ENCODE data around the gene NAV3.

Gene NAV3

DNA sequence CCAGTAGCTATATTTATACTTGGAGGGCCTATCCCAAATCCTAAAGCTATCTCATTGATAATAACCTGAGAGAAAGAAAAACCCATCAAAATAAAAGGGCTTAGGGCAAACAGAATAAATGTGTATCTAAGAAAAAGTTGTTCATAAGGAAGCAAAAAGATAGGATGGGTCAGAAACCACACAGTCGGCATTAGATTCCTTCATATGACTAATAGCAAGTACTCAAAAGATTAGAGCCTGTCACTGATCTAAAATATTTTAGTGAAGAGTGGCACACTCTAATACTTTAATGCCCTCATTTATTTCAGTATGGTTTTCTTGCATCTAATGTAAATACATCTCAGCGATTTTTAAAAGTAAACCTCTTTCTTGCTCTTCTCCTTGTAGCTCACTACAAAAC lies 17.1 kb upstream of the NAV3 start:
- Histone ChIP-seq H3K9ac (ENCODE audit: low read length in 5 of 5) (no peak overlapping the region), H3K9me3 (ENCODE audit: control insufficient read depth in 5 of 5, low read length in 5 of 5) (no peaks in the 10 kb centered on the region), H3K27ac (ENCODE audit: low read depth, low read length) (no peak overlapping the region)

DNA sequence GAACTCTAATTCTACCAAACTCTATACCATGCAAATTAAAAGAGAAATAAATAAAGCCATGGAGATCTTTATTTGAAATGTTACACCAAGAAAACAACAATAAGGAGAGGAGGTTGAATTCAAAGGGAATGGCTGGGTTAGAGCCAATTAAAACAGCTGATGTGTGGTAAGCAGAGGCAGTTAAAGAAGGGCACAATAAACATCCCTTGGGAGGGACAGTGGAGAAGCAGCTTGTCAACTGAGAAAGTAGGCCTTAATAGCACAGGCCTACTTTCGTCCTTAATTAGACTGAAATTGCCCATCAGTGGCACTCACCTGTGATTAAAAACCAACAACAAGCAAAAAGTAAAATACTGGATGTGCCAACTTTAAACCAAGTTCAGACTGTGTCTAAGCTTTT lies 16.3 kb upstream of the NAV3 start:
- Histone ChIP-seq H3K36me3 (ENCODE audit: control insufficient read depth in 5 of 5, insufficient read depth in 5 of 5, low read length in 5 of 5) (no peaks in the 10 kb centered on the region), H3K4me1 (ENCODE audit: control insufficient read depth in 5 of 5, insufficient read depth in 5 of 5, low read length in 5 of 5) (peaks cover 0 to 10% (median 0%) of the 10 kb centered on the region in 5 donors), H3K27me3 (ENCODE audit: control insufficient read depth in 5 of 5, insufficient read depth in 4 of 5, low read length in 5 of 5) (no peaks in the 10 kb centered on the region), H3K27ac (ENCODE audit: low read depth, low read length) (no peak overlapping the region), H3K9ac (ENCODE audit: low read length in 5 of 5) (no peak overlapping the region), H3K9me3 (ENCODE audit: control insufficient read depth in 5 of 5, low read length in 5 of 5) (no peaks in the 10 kb centered on the region), H3K4me3 (ENCODE audit: low read depth in 1 of 5, low read length in 5 of 5) (no peak overlapping the region)

More for the DNA sequence above, 17.1 kb upstream of the NAV3 start:
- no peak overlapping the region for H3K4me3 ChIP-seq (ENCODE audit: low read depth in 1 of 5, low read length in 5 of 5)
- H3K36me3 ChIP-seq (ENCODE audit: control insufficient read depth in 5 of 5, insufficient read depth in 5 of 5, low read length in 5 of 5) = no peaks in the 10 kb centered on the region
- H3K27me3 ChIP-seq (ENCODE audit: control insufficient read depth in 5 of 5, insufficient read depth in 4 of 5, low read length in 5 of 5) = no peaks in the 10 kb centered on the region
- H3K4me1 ChIP-seq (ENCODE audit: control insufficient read depth in 5 of 5, insufficient read depth in 5 of 5, low read length in 5 of 5) = peaks cover 0 to 10% (median 0%) of the 10 kb centered on the region in 5 donors

DNA sequence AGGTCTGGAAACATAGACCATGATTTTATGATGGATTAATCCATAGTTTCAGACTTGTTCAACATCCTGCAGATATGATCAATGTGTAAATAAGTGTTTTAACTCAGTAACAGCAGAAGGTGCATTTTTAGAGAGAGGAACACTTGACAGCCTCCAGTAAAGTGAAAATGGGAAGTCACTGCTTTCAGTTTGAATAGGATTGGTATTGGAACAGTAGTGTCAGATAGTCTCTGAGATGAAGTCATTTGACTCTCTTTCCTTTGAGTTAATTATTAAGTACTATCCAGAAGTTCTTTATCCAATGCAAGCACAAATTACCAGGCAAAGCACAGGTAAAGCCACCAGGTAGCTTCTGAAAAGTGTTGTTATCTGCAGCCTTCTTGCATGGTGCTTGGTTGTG lies 14.5 kb upstream of the NAV3 start:
- Histone ChIP-seq H3K27ac (ENCODE audit: low read depth, low read length) (no peak overlapping the region), H3K9ac (ENCODE audit: low read length in 5 of 5) (no peak overlapping the region), H3K27me3 (ENCODE audit: control insufficient read depth in 5 of 5, insufficient read depth in 4 of 5, low read length in 5 of 5) (no peaks in the 10 kb centered on the region), H3K9me3 (ENCODE audit: control insufficient read depth in 5 of 5, low read length in 5 of 5) (no peaks in the 10 kb centered on the region), H3K4me1 (ENCODE audit: control insufficient read depth in 5 of 5, insufficient read depth in 5 of 5, low read length in 5 of 5) (peaks cover 0 to 10% (median 0%) of the 10 kb centered on the region in 5 donors), H3K4me3 (ENCODE audit: low read depth in 1 of 5, low read length in 5 of 5) (no peak overlapping the region), H3K36me3 (ENCODE audit: control insufficient read depth in 5 of 5, insufficient read depth in 5 of 5, low read length in 5 of 5) (no peaks in the 10 kb centered on the region)

DNA sequence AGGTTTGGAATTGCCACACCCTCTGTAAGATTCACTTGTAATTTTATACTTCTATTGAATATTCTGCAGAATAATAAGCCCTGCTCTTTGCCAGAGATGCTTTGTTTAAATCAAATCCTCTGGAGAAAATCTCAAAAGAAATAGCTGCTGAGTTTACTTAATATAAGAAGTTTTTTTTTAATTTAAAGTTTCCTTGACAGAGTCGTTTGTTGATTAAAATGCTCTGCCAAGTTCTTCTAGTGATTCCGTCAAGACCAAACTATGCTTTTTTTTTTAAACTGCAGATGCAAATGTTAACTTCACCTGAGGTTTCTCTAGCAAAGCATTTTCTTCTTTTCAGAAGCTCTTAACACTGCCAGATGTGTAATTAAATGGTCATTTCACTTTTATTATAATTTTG lies 13.4 kb upstream of the NAV3 start:
- Histone ChIP-seq H3K4me1 (ENCODE audit: control insufficient read depth in 5 of 5, insufficient read depth in 5 of 5, low read length in 5 of 5) (peaks cover 0 to 10% (median 0%) of the 10 kb centered on the region in 5 donors), H3K9ac (ENCODE audit: low read length in 5 of 5) (no peak overlapping the region), H3K27ac (ENCODE audit: low read depth, low read length) (no peak overlapping the region), H3K4me3 (ENCODE audit: low read depth in 1 of 5, low read length in 5 of 5) (no peak overlapping the region), H3K36me3 (ENCODE audit: control insufficient read depth in 5 of 5, insufficient read depth in 5 of 5, low read length in 5 of 5) (no peaks in the 10 kb centered on the region), H3K27me3 (ENCODE audit: control insufficient read depth in 5 of 5, insufficient read depth in 4 of 5, low read length in 5 of 5) (no peaks in the 10 kb centered on the region), H3K9me3 (ENCODE audit: control insufficient read depth in 5 of 5, low read length in 5 of 5) (no peaks in the 10 kb centered on the region)

DNA sequence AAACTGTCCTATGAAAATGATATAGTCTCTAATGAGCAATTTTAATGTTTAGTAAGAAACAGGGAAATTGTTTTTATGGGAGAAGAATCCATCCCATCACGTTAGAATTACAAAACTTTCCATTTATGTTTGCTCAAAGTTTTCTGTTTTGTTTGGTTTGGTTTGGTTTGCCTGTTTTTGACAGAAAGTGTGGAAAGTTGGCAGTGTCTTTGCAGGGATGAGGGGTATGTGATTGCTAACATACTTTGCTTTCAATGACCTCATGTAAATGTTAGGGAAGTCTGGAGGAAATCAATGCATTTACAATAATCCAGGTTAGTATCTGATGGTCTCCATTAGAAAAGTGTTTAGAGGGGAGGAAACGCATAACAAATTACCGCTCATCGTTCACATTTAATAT lies 12.3 kb upstream of the NAV3 start:
- H3K9ac ChIP-seq (ENCODE audit: low read length in 5 of 5) = no peak overlapping the region
- H3K27me3 ChIP-seq (ENCODE audit: control insufficient read depth in 5 of 5, insufficient read depth in 4 of 5, low read length in 5 of 5) = no peaks in the 10 kb centered on the region
- H3K4me1 ChIP-seq (ENCODE audit: control insufficient read depth in 5 of 5, insufficient read depth in 5 of 5, low read length in 5 of 5) = peaks cover 0 to 10% (median 0%) of the 10 kb centered on the region in 5 donors
- H3K27ac ChIP-seq (ENCODE audit: low read depth, low read length) = no peak overlapping the region
- H3K9me3 ChIP-seq (ENCODE audit: control insufficient read depth in 5 of 5, low read length in 5 of 5) = no peaks in the 10 kb centered on the region
- no peaks in the 10 kb centered on the region for H3K36me3 ChIP-seq (ENCODE audit: control insufficient read depth in 5 of 5, insufficient read depth in 5 of 5, low read length in 5 of 5)
- no peak overlapping the region for H3K4me3 ChIP-seq (ENCODE audit: low read depth in 1 of 5, low read length in 5 of 5)

DNA sequence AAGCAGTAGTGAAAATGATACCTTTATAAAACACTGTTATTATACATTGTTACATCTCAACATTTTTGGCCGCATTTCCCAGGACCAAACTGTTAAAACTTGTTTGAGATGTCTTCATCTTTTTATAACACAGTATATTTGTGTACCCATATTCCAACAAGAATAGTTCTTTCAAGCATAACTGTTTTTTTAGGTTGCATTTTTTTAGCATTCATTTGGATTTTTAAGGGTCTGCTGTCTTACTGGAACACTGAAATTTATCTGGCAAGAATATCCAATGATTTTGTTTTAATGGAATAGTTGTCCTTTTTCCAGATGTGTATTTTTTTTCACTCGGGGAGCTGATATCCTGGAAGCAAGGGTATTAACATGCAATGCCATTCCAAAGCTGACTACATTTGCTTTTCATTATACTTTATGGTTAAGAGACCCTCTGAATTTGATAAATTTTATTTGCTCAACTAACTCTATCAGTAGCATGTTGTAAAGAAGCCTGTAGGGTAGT lies 8.9 kb upstream of the NAV3 start:
- Histone ChIP-seq H3K9me3 (ENCODE audit: control insufficient read depth in 5 of 5, low read length in 5 of 5) (no peaks in the 10 kb centered on the region), H3K27ac (ENCODE audit: low read depth, low read length) (no peak overlapping the region), H3K4me3 (ENCODE audit: low read depth in 1 of 5, low read length in 5 of 5) (no peak overlapping the region), H3K4me1 (ENCODE audit: control insufficient read depth in 5 of 5, insufficient read depth in 5 of 5, low read length in 5 of 5) (peaks cover 0 to 6% (median 0%) of the 10 kb centered on the region in 5 donors), H3K27me3 (ENCODE audit: control insufficient read depth in 5 of 5, insufficient read depth in 4 of 5, low read length in 5 of 5) (no peaks in the 10 kb centered on the region), H3K36me3 (ENCODE audit: control insufficient read depth in 5 of 5, insufficient read depth in 5 of 5, low read length in 5 of 5) (no peaks in the 10 kb centered on the region), H3K9ac (ENCODE audit: low read length in 5 of 5) (no peak overlapping the region)

DNA sequence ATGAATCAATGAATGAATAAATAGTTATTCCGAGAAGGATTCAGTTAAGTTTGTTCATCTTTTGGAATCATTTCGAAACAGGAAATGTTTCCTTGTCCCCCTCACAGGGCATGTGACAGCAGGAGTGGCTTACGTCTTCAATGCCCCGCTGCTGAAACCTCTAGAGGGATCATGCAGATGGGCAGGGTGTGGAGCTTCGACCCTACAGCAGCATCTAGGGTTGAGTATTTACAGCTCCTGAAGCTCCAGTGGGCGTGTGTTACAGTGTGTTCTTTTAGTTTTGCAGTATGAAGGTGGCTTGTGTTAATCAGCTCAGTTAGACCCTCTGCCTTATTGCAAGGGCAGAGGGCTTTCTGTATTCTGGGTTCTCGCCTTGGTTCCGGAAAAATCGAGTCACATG lies 2.6 kb downstream of the NAV3 start:
- H3K27ac ChIP-seq (ENCODE audit: low read depth, low read length) = no peak overlapping the region
- H3K9me3 ChIP-seq (ENCODE audit: control insufficient read depth in 5 of 5, low read length in 5 of 5) = no peaks in the 10 kb centered on the region
- no peaks in the 10 kb centered on the region for H3K36me3 ChIP-seq (ENCODE audit: control insufficient read depth in 5 of 5, insufficient read depth in 5 of 5, low read length in 5 of 5)
- peak overlapping the region in 1 of 5 donors; percentile 44 for H3K4me3 ChIP-seq (ENCODE audit: low read depth in 1 of 5, low read length in 5 of 5)
- no peaks in the 10 kb centered on the region for H3K27me3 ChIP-seq (ENCODE audit: control insufficient read depth in 5 of 5, insufficient read depth in 4 of 5, low read length in 5 of 5)
- H3K9ac ChIP-seq (ENCODE audit: low read length in 5 of 5) = no peak overlapping the region
- H3K4me1 ChIP-seq (ENCODE audit: control insufficient read depth in 5 of 5, insufficient read depth in 5 of 5, low read length in 5 of 5) = peaks cover 3 to 40% (median 26%) of the 10 kb centered on the region in 5 donors

DNA sequence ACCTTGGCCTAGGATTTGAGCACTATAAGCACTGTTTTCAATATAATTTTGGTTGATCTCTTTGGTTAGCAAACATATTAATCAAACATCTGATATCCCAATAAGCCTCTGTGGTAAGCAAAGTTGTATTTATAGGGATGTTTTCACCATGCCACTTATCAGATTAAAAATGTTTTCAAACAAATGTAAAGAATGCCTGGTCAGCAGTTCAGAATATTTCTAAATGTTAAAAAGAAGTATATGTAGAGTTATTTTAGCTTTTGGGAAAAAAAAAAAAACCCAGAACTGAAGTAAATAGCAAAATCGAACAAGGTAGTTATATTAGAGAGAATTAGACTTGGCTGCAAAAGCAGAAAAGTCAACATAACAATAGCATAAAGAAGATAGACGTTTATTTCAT lies 3.9 kb downstream of the NAV3 start:
- Histone ChIP-seq H3K9ac (ENCODE audit: low read length in 5 of 5) (no peak overlapping the region), H3K4me3 (ENCODE audit: low read depth in 1 of 5, low read length in 5 of 5) (no peak overlapping the region), H3K27ac (ENCODE audit: low read depth, low read length) (no peak overlapping the region), H3K36me3 (ENCODE audit: control insufficient read depth in 5 of 5, insufficient read depth in 5 of 5, low read length in 5 of 5) (no peaks in the 10 kb centered on the region), H3K4me1 (ENCODE audit: control insufficient read depth in 5 of 5, insufficient read depth in 5 of 5, low read length in 5 of 5) (peaks cover 3 to 38% (median 26%) of the 10 kb centered on the region in 5 donors), H3K9me3 (ENCODE audit: control insufficient read depth in 5 of 5, low read length in 5 of 5) (no peaks in the 10 kb centered on the region), H3K27me3 (ENCODE audit: control insufficient read depth in 5 of 5, insufficient read depth in 4 of 5, low read length in 5 of 5) (no peaks in the 10 kb centered on the region)

DNA sequence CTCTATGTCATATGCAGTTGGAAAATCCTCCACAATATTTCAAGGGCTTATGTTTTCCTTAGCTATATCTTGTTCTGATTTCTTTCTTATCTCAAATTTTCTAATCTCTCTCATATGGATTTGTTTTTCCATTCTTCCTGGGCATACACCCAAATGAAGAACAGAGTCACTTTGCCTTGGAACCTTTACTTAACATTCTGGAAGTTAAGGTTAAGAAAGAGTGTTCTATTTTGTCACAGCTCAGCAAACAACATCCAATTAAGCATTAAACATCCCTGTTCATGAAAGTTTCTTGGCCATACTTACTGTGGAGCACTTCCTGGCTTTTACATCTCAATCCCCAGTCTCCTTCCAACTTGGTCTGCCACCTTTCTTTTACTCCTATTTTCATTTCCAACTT lies 5.3 kb downstream of the NAV3 start:
- H3K9me3 ChIP-seq (ENCODE audit: control insufficient read depth in 5 of 5, low read length in 5 of 5) = no peaks in the 10 kb centered on the region
- H3K27ac ChIP-seq (ENCODE audit: low read depth, low read length) = no peak overlapping the region

DNA sequence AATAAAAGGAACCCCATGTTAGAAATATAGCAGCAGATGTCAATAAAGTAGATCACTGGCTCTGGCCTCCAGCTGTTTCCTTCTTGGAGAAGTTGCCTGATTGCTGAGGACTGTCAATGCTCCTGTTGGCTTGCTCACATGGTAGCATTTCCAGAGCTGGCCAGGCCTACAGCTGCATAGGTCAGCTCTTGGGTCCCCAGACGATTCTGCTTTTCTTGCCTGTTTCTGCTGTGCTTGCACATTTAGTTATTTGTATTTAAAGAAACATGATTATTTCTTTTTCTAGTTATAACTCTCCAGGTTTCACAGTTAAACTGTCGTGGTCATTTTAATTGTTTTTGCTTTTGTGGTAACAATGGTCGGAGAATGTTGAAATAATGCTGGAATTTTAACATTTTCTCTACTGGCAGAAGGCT lies 7.2 kb downstream of the NAV3 start:
- no peak overlapping the region for H3K9ac ChIP-seq (ENCODE audit: low read length in 5 of 5)
- no peaks in the 10 kb centered on the region for H3K27me3 ChIP-seq (ENCODE audit: control insufficient read depth in 5 of 5, insufficient read depth in 4 of 5, low read length in 5 of 5)
- no peaks in the 10 kb centered on the region for H3K36me3 ChIP-seq (ENCODE audit: control insufficient read depth in 5 of 5, insufficient read depth in 5 of 5, low read length in 5 of 5)
- peaks cover 5 to 46% (median 28%) of the 10 kb centered on the region in 5 donors for H3K4me1 ChIP-seq (ENCODE audit: control insufficient read depth in 5 of 5, insufficient read depth in 5 of 5, low read length in 5 of 5)
- no peak overlapping the region for H3K4me3 ChIP-seq (ENCODE audit: low read depth in 1 of 5, low read length in 5 of 5)
- no peaks in the 10 kb centered on the region for H3K9me3 ChIP-seq (ENCODE audit: control insufficient read depth in 5 of 5, low read length in 5 of 5)
- no peak overlapping the region for H3K27ac ChIP-seq (ENCODE audit: low read depth, low read length)

More for the DNA sequence above, 5.3 kb downstream of the NAV3 start:
- Histone ChIP-seq H3K27me3 (ENCODE audit: control insufficient read depth in 5 of 5, insufficient read depth in 4 of 5, low read length in 5 of 5) (no peaks in the 10 kb centered on the region), H3K4me1 (ENCODE audit: control insufficient read depth in 5 of 5, insufficient read depth in 5 of 5, low read length in 5 of 5) (peaks cover 3 to 31% (median 20%) of the 10 kb centered on the region in 5 donors), H3K9ac (ENCODE audit: low read length in 5 of 5) (no peak overlapping the region), H3K4me3 (ENCODE audit: low read depth in 1 of 5, low read length in 5 of 5) (no peak overlapping the region), H3K36me3 (ENCODE audit: control insufficient read depth in 5 of 5, insufficient read depth in 5 of 5, low read length in 5 of 5) (no peaks in the 10 kb centered on the region)

DNA sequence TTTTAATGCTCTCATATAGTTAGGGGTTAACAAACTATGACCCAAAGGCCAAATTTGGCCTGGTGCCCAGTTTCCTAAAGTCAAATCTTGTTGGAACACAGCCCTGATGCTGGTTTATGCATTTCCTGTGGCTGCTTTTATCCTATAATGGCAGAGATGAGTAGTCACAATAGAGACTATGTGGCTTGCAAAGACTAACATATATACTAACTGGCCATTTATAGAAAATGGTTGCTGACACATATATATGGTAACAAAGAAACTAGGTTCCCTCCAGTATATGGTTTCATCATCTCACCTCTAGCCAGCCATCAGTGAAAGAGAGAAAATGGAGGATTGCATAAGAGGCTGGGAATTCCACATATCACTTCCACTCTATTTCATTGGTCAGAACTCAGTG lies 10.8 kb downstream of the NAV3 start:
- Histone ChIP-seq H3K9me3 (ENCODE audit: control insufficient read depth in 5 of 5, low read length in 5 of 5) (no peaks in the 10 kb centered on the region), H3K36me3 (ENCODE audit: control insufficient read depth in 5 of 5, insufficient read depth in 5 of 5, low read length in 5 of 5) (no peaks in the 10 kb centered on the region), H3K9ac (ENCODE audit: low read length in 5 of 5) (no peak overlapping the region), H3K27ac (ENCODE audit: low read depth, low read length) (no peak overlapping the region), H3K4me3 (ENCODE audit: low read depth in 1 of 5, low read length in 5 of 5) (no peak overlapping the region), H3K4me1 (ENCODE audit: control insufficient read depth in 5 of 5, insufficient read depth in 5 of 5, low read length in 5 of 5) (peaks cover 5 to 38% (median 28%) of the 10 kb centered on the region in 5 donors), H3K27me3 (ENCODE audit: control insufficient read depth in 5 of 5, insufficient read depth in 4 of 5, low read length in 5 of 5) (no peaks in the 10 kb centered on the region)
